CD4-positive, alpha-beta T cell treated with Interferon alpha-2 for 1 hour (primary cell): Measurements from ENCODE around the gene SLC49A4.

ENCODE experiments used
- DNase-seq, 2 donors: peaks; one replicate each; pipeline ENCODE4 v3.0.0-alpha.2; 2020 to 2022

The SLC49A4 gene

GRCh38 chr3:122859021-122859805, 64.3 kb downstream of the SLC49A4 start:
- DNase-seq = no peak

- DNase-seq = no peak
These were observed 67.5 kb downstream of the SLC49A4 start for GRCh38 chr3:122862381-122862780.

GRCh38 chr3:122864498-122864897, 69.6 kb downstream of the SLC49A4 start:
- no peak for DNase-seq

GRCh38 chr3:122868322-122868721, 73.5 kb downstream of the SLC49A4 start:
- DNase-seq = no peak

GRCh38 chr3:122873741-122874515, 79.1 kb downstream of the SLC49A4 start:
- DNase-seq = no peak

GRCh38 chr3:122875547-122876127, 80.8 kb downstream of the SLC49A4 start:
- DNase-seq = peak in 1 of 2 donors; percentile 16

- no peak for DNase-seq
These were observed 85.3 kb downstream of the SLC49A4 start for GRCh38 chr3:122880173-122880572.

- no peak for DNase-seq
These were observed 85.8 kb downstream of the SLC49A4 start for GRCh38 chr3:122880624-122881023.

- no peak for DNase-seq
These were observed 87.6 kb downstream of the SLC49A4 start for GRCh38 chr3:122882361-122882947.

- no peak for DNase-seq
These were observed 91.4 kb downstream of the SLC49A4 start for GRCh38 chr3:122886251-122886650.

GRCh38 chr3:122886946-122887345, 92.1 kb downstream of the SLC49A4 start:
- no peak for DNase-seq

GRCh38 chr3:122890077-122890719, 95.3 kb downstream of the SLC49A4 start:
- no peak for DNase-seq

- no peak for DNase-seq
These were observed 95.9 kb downstream of the SLC49A4 start for GRCh38 chr3:122890720-122891220.

- DNase-seq = no peak
These were observed 97.5 kb downstream of the SLC49A4 start for GRCh38 chr3:122892118-122892960.

- no peak for DNase-seq
These were observed 98.4 kb downstream of the SLC49A4 start for GRCh38 chr3:122893282-122893681.

- no peak for DNase-seq
These were observed 99.1 kb downstream of the SLC49A4 start for GRCh38 chr3:122893754-122894668.

- DNase-seq = no peak
These were observed 103.4 kb downstream of the SLC49A4 start for GRCh38 chr3:122898298-122898697.

GRCh38 chr3:122902326-122902725, 107.5 kb downstream of the SLC49A4 start:
- no peak for DNase-seq

GRCh38 chr3:122903171-122903570, 108.3 kb downstream of the SLC49A4 start:
- DNase-seq = no peak

- no peak for DNase-seq
These were observed 112.6 kb downstream of the SLC49A4 start for GRCh38 chr3:122907471-122907870.

- no peak for DNase-seq
These were observed 113.4 kb downstream of the SLC49A4 start for GRCh38 chr3:122908251-122908650.
